Mesenchymal stem cell (in vitro differentiated cells and primary cell): Measurements from ENCODE around the gene NAGS.

Source experiments
- DNase-seq: peaks from one replicate; pipeline ENCODE4 v3.0.0-alpha.2; 2013
- H2AFZ ChIP-seq: one replicate; pipeline ENCODE4 v1.6.1; 2013; ENCODE audit warnings: low read depth, mild to moderate bottlenecking, control low read depth, inconsistent platforms, low read length, moderate library complexity
- H2AK5ac ChIP-seq: 2 replicates; pipeline ENCODE4 v1.6.1; 2013; ENCODE audit warnings: low read length, moderate library complexity, mild to moderate bottlenecking, inconsistent platforms; ENCODE audit not compliant: severe bottlenecking
- H2BK120ac ChIP-seq: one replicate; pipeline ENCODE4 v1.6.1; 2013; ENCODE audit warnings: low read depth, mild to moderate bottlenecking, inconsistent platforms, low read length, moderate library complexity
- H2BK12ac ChIP-seq, 2 experiments: one replicate each; pipeline ENCODE4 v1.6.1; 2013; ENCODE audit warnings: inconsistent platforms in 2 of 2, low read length in 2 of 2, mild to moderate bottlenecking in 2 of 2, moderate library complexity in 2 of 2, control low read depth in 1 of 2
- H2BK15ac ChIP-seq: one replicate; pipeline ENCODE4 v1.6.1; 2013; ENCODE audit warnings: mild to moderate bottlenecking, low read depth, inconsistent platforms; ENCODE audit not compliant: poor library complexity, severe bottlenecking
- H2BK5ac ChIP-seq: 2 replicates; pipeline ENCODE4 v1.6.1; 2013; ENCODE audit warnings: low read depth, mild to moderate bottlenecking, low read length, control low read depth, inconsistent platforms; ENCODE audit not compliant: poor library complexity, severe bottlenecking
- H3K14ac ChIP-seq, 2 experiments: one replicate each; pipeline ENCODE4 v1.6.1; 2013; ENCODE audit warnings: inconsistent platforms in 2 of 2, low read length in 2 of 2, control low read depth in 1 of 2, mild to moderate bottlenecking in 1 of 2, moderate library complexity in 1 of 2
- H3K18ac ChIP-seq, 2 experiments: one replicate each; pipeline ENCODE4 v1.6.1; 2013; ENCODE audit warnings: inconsistent platforms in 2 of 2, low read length in 2 of 2, control low read depth in 1 of 2, low read depth in 1 of 2, mild to moderate bottlenecking in 1 of 2
- H3K23ac ChIP-seq, 2 experiments: one replicate each; pipeline ENCODE4 v1.6.1; 2013; ENCODE audit warnings: inconsistent platforms in 2 of 2, low read length in 2 of 2, mild to moderate bottlenecking in 2 of 2, moderate library complexity in 2 of 2, control low read depth in 1 of 2
- H3K27ac ChIP-seq: 2 replicates; pipeline ENCODE4 v1.5.1; 2013; ENCODE audit warnings: mild to moderate bottlenecking, moderate library complexity, low read length, control low read depth, inconsistent platforms; ENCODE audit not compliant: poor library complexity, severe bottlenecking
- H3K27me3 ChIP-seq, 2 experiments: 2 replicates each; pipeline versions ENCODE4 v1.6.1 to v1.7.0; 2013; ENCODE audit warnings: low read length in 2 of 2, mild to moderate bottlenecking in 2 of 2, moderate library complexity in 2 of 2, control low read depth in 1 of 2, inconsistent platforms in 1 of 2; ENCODE audit not compliant: control insufficient read depth in 1 of 2, insufficient read depth in 1 of 2
- H3K36me3 ChIP-seq, 2 experiments: 2 replicates each; pipeline versions ENCODE4 v1.6.1 to v1.7.0; 2013; ENCODE audit warnings: low read length in 2 of 2, control low read depth in 1 of 2, inconsistent platforms in 1 of 2, low read depth in 1 of 2, mild to moderate bottlenecking in 1 of 2; ENCODE audit not compliant: insufficient read depth in 2 of 2, control insufficient read depth in 1 of 2
- H3K4ac ChIP-seq, 2 experiments: one replicate each; pipeline ENCODE4 v1.6.1; 2013; ENCODE audit warnings: inconsistent platforms in 2 of 2, low read length in 2 of 2, mild to moderate bottlenecking in 2 of 2, moderate library complexity in 2 of 2, control low read depth in 1 of 2, low read depth in 1 of 2
- H3K4me1 ChIP-seq: 2 replicates; pipeline ENCODE4 v1.6.1; 2013; ENCODE audit warnings: low read depth, low read length, control low read depth; ENCODE audit not compliant: control insufficient read depth, insufficient read depth
- H3K4me2 ChIP-seq: 2 replicates; pipeline ENCODE4 v1.6.1; 2013; ENCODE audit warnings: low read length, mild to moderate bottlenecking, inconsistent platforms; ENCODE audit not compliant: poor library complexity, severe bottlenecking
- H3K4me3 ChIP-seq, 2 experiments: 2 replicates each; pipeline versions ENCODE4 v1.5.1 to v1.7.0; 2013; ENCODE audit warnings: low read length in 2 of 2, mild to moderate bottlenecking in 2 of 2, control low read depth in 1 of 2, low read depth in 1 of 2; ENCODE audit not compliant: insufficient read depth in 1 of 2
- H3K79me1 ChIP-seq: replicated peaks from 2 replicates; pipeline ENCODE4 v1.6.1; 2013; ENCODE audit warnings: mild to moderate bottlenecking, control low read depth, low read length, inconsistent platforms; ENCODE audit not compliant: poor library complexity, severe bottlenecking
- H3K9ac ChIP-seq: 2 replicates; pipeline ENCODE4 v1.7.0; 2013; ENCODE audit warnings: mild to moderate bottlenecking, low read length, moderate library complexity
- H3K9me3 ChIP-seq: 2 replicates; pipeline ENCODE4 v1.7.0; 2013; ENCODE audit warnings: mild to moderate bottlenecking, low read length; ENCODE audit not compliant: control insufficient read depth
- H4K8ac ChIP-seq: one replicate; pipeline ENCODE4 v1.6.1; 2013; ENCODE audit warnings: inconsistent platforms, mild to moderate bottlenecking, low read length, moderate library complexity
- H4K91ac ChIP-seq: one replicate; pipeline ENCODE4 v1.6.1; 2013; ENCODE audit warnings: mild to moderate bottlenecking, low read length, inconsistent platforms
- WGBS: methylation state at CpG from one replicate; pipeline ENCODE4 v1.1.7; 2013; ENCODE audit warnings: mixed read lengths; 5-methylcytosine and 5-hydroxymethylcytosine counted together

NAGS gene

DNA sequence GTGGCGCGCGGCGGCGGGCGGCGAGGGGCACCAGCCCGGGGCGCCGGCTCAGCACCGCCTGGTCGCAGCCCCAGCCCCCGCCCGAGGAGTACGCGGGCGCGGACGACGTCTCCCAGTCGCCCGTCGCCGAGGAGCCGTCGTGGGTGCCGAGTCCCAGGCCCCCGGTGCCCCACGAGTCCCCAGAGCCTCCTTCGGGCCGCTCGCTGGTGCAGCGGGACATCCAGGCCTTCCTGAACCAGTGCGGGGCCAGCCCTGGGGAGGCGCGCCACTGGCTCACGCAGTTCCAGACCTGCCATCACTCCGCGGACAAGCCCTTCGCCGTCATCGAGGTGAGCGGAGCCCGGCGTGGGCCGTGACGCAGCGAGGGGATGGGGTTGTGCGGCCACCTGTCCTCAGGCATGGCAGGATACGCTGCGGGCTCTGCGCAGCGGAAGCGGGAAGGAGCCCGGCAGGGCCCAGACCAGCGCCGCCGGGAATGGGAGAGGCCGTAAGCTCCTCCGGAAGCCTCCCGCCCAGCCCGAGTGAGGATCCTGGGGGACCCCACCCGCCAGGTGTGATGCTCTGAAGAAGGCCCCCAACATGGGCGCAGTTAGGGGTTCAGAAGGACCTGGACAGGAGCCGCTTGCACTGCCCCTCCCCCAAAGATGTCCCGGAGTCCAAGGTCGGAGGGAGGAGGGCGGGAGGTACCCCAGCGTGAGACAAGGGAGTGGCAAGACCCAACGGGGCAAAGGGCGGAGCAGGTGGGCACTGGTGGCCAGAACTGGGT is 522 bp downstream of the NAGS start:
- Histone ChIP-seq H3K4me3 (peak overlapping the region; percentile 39 to 81), H3K36me3 (peaks cover 5 to 20% of the 10 kb centered on the region in 2 experiments), H2BK15ac (peak overlapping the region; percentile 36), H3K23ac (peak overlapping the region in 1 of 2 experiments; percentile 91), H2AFZ (peak overlapping the region; percentile 74), H3K27ac (no peak overlapping the region), H2BK120ac (no peak overlapping the region), H3K27me3 (peaks cover 0 to 16% of the 10 kb centered on the region in 2 experiments), H3K14ac (peak overlapping the region in 1 of 2 experiments; percentile 5), H3K9me3 (no peaks in the 10 kb centered on the region), H2AK5ac (no peak overlapping the region), H4K91ac (peak overlapping the region; percentile 61), H3K4ac (no peak overlapping the region), H4K8ac (peak overlapping the region; percentile 74), H3K4me1 (peaks cover 40% of the 10 kb centered on the region), H2BK5ac (no peak overlapping the region), H3K18ac (peak overlapping the region; percentile 58 to 65), H2BK12ac (peak overlapping the region in 1 of 2 experiments; percentile 12), H3K9ac (peak overlapping the region; percentile 78), H3K4me2 (peak overlapping the region; percentile 48), H3K79me1 (peaks cover 15% of the 10 kb centered on the region)
- WGBS = 2% methylated on average over 66 of the region's 71 CpGs
- no peak for DNase-seq

DNA sequence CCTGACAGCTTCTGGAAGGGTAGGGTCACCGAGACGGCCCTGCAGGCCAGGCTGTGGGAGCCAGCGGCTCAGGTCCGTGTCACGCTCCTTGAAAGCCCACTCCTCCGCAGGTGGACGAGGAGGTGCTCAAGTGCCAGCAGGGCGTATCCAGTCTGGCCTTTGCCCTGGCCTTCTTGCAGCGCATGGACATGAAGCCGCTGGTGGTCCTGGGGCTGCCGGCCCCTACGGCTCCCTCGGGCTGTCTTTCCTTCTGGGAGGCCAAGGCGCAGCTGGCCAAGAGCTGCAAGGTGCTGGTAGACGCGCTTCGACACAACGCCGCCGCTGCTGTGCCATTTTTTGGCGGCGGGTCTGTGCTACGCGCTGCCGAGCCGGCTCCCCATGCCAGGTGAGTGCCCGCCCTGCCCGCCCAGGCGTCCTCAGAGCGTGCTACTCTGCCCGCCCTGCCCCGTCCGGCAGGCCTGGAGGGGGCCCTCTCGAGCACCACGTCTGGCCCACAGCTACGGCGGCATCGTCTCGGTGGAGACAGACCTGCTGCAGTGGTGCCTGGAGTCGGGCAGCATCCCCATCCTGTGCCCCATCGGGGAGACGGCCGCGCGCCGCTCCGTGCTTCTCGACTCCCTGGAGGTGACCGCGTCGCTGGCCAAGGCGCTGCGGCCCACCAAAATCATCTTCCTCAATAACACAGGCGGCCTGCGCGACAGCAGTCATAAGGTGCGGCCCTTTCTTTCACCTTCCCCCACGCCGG is 1.3 kb downstream of the NAGS start:
- peak overlapping the region in 1 of 2 experiments; percentile 19 for H3K14ac ChIP-seq
- DNase-seq = peak; percentile 33

DNA sequence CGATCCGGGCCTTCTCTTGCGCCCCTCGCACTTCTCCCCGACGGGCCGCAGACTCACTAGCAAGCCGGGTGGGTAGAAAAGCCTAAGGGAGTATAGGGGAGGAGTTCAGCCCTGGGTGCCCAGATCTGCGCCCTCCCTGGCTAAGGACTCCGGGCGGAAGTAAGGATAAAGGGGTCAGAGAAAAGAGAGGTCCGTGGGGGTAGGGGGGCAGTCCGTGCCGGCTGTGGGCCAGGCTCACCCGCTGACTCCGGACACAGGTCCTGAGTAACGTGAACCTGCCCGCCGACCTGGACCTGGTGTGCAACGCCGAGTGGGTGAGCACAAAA is 1.8 kb downstream of the NAGS start:
- Histone ChIP-seq H3K9me3 (no peaks in the 10 kb centered on the region), H4K91ac (peak overlapping the region; percentile 36), H3K14ac (no peak overlapping the region), H3K18ac (peak overlapping the region in 1 of 2 experiments; percentile 67), H3K4me1 (peaks cover 40% of the 10 kb centered on the region), H3K27ac (no peak overlapping the region), H2BK120ac (no peak overlapping the region), H3K27me3 (peaks cover 0 to 16% of the 10 kb centered on the region in 2 experiments), H2BK12ac (peak overlapping the region; percentile 55 to 64), H3K36me3 (peaks cover 7 to 27% of the 10 kb centered on the region in 2 experiments), H4K8ac (peak overlapping the region; percentile 5), H3K9ac (peak overlapping the region; percentile 78), H3K4me3 (peak overlapping the region; percentile 49 to 81), H2BK15ac (peak overlapping the region; percentile 39), H3K23ac (no peak overlapping the region), H3K79me1 (peaks cover 22% of the 10 kb centered on the region), H3K4me2 (peak overlapping the region; percentile 83), H2AK5ac (no peak overlapping the region), H2AFZ (peak overlapping the region; percentile 6), H2BK5ac (no peak overlapping the region), H3K4ac (no peak overlapping the region)
- WGBS = 1% methylated on average over 21 of the region's 21 CpGs
- no peak for DNase-seq

More for the DNA sequence above, 1.3 kb downstream of the NAGS start:
- peak overlapping the region; percentile 39 for H2BK15ac ChIP-seq
- no peaks in the 10 kb centered on the region for H3K9me3 ChIP-seq
- 4% methylated on average over 51 of the region's 59 CpGs for WGBS
- H3K79me1 ChIP-seq = peaks cover 19% of the 10 kb centered on the region
- H2AK5ac ChIP-seq = no peak overlapping the region
- H3K18ac ChIP-seq = peak overlapping the region in 1 of 2 experiments; percentile 67
- H3K9ac ChIP-seq = peak overlapping the region; percentile 78
- no peak overlapping the region for H2BK5ac ChIP-seq
- H4K8ac ChIP-seq = peak overlapping the region; percentile 42
- H4K91ac ChIP-seq = peak overlapping the region; percentile 36
- peaks cover 5 to 26% of the 10 kb centered on the region in 2 experiments for H3K36me3 ChIP-seq
- H2AFZ ChIP-seq = peak overlapping the region; percentile 6
- H3K27ac ChIP-seq = no peak overlapping the region
- H3K27me3 ChIP-seq = peaks cover 0 to 16% of the 10 kb centered on the region in 2 experiments
- H2BK12ac ChIP-seq = peak overlapping the region; percentile 55 to 64
- H3K4me3 ChIP-seq = peak overlapping the region; percentile 49 to 81
- H2BK120ac ChIP-seq = no peak overlapping the region
- peak overlapping the region in 1 of 2 experiments; percentile 54 for H3K4ac ChIP-seq
- H3K23ac ChIP-seq = peak overlapping the region in 1 of 2 experiments; percentile 28
- peaks cover 40% of the 10 kb centered on the region for H3K4me1 ChIP-seq
- H3K4me2 ChIP-seq = peak overlapping the region; percentile 83
